NAMALWA (cell line): Measurements from ENCODE around the gene PLRG1.
A peak's percentile ranks its signal among the peaks of the same experiment; 100 is the strongest.
"Not testable (repeated sequence)": the region's sequence is repeated elsewhere in the genome, so short reads cannot be mapped to it uniquely, and the experiment has no call there.

Experiments used
- DNase-seq: peaks from one replicate; pipeline ENCODE4 v3.0.0-alpha.2; 2015; ENCODE audit warnings: low spot score

Gene PLRG1

DNA sequence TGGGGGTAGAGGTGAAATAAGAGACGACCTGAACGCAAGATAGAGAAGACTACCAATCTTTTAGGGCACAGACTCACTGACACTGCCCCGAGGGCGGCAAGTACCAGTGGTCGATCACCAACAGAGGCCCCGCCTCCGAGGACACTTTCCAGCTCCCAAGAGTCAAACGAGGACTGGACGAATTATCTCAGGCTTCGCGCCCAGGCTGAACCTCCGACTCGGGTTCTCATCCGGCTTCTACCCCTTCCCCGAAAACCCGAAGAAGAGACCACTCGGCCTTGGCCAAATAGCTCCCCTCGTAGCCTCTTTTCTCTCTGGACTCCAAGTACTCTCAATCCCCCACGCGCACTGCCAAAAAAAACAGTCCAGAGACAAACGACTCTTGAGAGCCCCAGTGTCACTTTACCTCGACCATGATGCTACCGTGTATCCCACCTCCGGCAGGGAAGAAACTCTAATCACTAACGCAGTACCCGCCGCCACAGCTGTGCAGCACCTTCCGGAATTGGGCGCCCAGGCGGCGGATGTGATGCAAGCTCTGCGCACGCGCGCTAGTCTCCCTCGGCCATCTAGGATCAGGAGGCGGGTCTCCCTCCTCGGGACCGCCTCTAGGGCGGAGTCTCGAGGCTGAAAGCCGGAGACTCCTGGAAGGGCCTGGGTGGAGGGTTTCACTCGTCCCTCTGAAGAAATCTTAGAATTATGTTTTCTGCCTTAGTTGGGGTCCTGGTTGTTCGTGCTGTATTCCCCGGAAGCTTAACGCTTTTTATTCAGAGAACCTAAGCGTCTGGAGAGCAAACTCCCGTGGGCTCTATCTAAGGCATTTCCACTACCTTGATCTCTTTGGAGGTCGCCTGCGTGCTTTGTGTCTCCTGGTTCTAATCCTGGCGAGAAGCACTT, at the start of gene PLRG1:
Gene PLRG1 (minus strand): TSS at position 507 of the 897 bp plus-strand sequence. CDS start 92 bp downstream, at position 415.
- DNase-seq, result peak; percentile 97

DNA sequence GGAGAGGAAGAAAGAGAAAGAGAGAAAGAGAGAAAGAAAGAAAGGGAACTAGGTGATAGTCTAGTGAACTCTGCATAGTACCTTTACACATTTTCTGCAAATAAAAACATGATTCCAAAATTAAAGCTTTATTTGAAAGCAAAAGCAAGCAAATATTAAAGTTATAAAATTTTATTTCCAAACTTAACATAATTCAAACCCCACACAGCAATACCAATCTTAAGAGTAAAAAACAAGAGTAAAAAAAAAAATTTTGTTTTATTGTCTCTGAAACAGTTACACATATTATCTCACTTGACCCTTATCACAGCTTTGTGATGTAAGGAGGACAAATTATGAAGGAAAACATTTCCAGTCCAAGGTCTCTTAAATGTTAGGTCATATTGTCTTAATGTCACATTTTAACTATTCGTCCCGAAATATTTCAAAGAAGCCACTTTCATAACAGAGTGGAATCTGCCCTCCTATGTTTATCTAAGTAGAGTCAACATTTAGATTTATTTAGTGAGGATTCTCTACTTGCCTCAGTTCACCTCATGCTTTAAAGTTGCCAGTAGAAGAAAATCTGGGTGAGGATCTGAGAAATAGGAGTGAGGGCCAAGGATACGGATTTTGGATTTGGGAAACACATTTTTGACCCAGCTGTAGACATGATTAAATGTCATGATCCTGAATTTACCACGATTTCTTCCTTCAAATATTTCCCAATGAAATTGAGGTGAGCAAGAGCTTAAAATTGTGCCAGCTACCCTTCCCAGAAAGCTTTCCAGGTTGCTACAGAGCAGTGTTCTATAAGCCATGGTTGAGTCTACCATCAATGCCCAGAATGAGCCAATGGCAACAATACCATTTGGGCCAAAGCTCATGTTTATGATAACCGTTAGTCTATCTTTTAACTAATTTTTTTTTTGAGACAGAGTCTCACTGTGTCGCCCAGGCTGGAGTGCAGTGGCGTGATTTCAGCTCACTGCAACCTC, 47.9 kb upstream of the PLRG1 start:
- DNase-seq, result no peak

DNA sequence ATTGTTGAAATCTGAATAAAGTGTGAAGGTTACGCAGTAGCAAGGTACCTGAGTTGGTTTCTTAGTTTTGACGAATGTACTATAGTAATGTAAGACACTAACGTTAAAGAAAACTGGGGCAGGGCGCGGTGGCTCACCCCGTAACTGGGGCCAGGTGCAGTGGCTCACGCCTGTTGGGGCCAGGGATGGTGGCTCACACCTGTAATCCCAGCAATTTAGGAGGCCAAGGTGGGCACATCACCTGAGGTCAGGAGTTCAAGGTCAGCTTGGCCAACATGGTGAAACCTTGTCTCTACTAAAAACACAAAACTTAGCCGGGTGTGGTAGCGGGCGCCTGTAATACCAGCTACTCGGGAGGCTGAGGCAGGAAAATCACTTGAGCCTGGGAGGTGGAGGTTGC, 47.1 kb upstream of the PLRG1 start:
- DNase-seq, result not testable (repeated sequence)

DNA sequence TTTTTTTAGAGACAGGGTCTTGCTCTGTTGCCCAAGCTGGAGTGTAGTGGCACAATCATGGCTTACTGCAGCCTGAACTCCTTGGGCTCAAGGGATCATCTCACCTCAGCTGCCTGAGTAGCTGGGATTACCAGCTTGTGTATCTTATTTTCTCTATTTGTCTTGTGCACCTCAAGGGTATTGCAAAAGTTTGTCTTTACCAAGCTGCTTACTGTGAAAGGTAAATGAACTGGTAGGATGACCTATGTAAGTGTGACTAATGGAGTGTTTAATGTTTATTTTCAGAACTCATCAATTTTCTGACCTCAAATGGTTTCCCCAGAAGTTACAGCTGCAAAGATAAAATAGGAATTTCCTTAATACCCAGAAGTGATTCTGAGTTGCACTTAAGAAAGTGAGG, 45.6 kb upstream of the PLRG1 start:
- DNase-seq, result no peak

DNA sequence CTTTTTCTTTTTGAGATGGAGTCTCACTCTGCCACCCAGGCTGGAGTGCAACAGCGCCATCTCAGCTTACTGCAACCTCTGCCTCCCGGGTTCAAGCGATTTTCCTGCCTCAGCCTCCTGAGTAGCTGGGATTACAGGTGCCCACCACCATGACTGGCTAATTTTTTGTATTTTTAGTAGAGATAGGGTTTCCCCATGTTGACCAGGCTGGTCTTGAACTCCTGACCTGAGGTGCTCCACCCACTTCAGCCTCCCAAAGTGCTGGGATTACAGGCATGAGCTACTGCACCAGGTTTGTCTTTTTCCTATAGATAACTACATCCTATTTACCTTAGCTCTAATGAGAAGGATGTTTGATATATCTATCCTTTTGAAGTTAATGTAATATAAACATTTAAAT, 44.1 kb upstream of the PLRG1 start:
- DNase-seq, result not testable (repeated sequence)

DNA sequence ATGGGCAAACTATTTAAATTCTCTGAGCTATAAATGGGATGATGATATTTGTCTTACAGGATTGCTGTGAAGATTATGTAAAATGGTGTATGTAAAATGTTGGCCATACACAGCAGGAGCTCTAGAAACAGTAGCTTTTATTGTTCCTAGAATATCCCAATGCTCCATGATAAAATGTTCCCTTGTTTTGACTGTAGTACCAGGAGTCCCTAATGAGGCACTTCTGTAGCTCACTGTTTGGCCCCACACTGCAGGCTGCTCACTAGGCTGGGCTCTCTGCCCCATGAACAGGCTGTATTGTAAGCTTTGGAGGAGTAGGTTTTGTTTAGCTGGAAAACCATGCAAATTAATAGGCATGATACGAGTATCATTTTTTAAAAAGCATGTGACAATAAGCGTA, 43.7 kb upstream of the PLRG1 start:
- DNase-seq, result no peak

DNA sequence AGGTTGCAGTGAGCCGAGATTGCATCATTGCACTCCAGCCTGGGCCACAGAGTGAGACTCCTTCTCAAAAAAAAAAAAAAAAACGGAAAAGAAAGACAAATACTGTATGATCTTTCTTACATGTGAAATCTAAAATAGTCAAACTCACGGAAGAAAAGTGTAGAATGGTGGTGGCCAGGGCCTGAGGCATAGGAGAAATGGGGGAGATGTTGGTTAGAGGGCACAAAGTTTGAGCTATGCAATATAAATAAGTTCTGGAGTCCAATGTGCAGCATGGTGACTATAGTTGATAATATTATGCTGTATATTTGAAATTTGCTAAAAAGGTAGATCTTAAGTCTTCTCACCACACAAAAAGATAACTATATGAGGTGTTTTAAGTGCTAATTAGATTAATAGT, 41.7 kb upstream of the PLRG1 start:
- no peak for DNase-seq

DNA sequence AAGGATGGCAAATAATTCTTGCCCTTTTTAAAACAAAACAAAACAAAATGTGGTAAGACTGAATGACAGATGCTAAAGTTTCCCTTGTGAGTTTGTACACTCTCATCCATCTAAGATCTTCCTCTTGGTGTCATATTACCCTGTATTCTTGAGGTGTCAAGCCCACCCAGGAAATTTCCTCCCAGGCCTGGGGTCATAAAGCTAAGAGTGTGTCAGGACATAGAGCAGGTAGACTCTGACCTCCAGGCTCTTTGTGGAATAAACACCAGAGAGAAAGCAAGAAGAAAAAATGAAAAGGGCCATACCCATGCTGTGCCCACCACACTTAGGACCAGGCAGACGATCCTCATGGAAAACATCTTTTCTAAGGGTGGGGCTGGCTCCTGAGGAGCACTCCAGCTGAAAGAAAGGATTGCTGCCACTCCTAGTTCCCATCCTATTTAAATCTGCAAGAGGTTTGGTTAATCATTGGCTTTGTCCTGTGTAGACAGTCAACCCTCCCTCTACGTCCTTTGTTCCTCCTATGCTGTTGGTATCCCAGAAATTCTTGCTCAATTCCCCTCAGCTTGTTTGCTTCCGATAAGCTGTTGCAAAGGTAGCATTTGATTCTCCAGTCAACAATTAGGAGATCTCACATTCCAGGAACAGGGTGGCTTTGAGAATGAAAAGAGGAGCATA, 40.3 kb upstream of the PLRG1 start, which contains the start of gene FGA:
Gene FGA (minus strand): TSS at position 414 of the 678 bp plus-strand sequence. CDS start 55 bp downstream, at position 359.
- no peak for DNase-seq

DNA sequence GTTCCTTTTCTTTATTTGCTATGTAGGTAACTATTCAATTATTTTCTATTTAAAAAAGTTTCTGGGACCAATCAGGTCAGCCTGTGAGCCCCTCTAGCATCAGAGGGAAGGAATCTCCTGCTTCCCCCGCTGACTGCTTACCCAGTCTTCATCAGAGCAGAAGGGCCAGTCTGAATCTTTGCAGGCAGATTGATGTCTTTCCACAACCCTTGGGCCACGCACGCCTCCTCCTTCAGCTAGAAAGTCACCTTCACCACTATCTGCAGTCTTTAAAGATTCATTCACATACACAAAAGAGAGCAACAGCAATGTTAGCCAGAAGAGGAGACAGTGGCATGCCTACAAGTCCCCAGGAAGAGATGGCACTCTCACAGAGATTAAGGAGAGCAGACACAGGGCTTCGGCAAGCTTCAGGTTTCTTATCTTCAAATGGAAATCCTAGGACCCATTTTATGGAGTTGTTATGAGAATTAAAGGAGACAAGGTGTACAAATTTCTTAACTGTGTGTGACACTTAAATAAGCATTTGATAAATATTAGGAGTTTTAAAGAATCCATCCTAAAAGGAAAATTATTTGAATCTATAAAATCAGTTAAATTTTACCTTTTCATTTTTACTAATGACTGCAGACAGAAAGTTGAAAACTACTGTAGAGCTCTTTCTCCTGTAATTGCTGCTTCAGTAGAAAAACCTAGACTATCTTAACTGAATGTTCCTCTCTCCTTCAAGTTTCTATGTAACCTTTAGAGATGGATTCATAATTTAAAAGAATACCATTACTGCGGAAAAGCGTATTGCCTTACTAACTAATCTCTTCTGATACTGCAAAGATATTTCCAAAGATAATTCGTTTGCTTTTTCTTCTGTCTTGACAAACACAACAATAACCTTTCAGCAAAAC, 39.3 kb upstream of the PLRG1 start:
- DNase-seq, result no peak

DNA sequence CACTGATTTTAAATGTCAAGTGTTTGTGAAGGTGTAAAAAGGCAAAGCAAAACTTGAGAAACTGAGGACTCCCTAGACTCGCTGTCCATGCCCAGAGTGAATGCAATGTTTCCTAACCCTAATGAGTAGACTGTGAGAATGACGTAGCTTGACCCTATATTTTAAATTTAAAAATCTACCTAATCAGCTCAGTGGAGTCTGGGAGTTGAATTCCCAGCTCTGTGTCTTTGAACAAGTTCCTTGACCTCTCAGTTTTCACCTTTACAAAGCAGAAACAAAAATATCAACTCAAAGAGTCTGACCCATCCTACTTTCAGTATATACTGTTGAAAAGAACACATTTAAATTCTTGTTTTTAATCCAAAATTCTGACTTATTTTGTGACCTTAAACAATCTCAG, 38.0 kb upstream of the PLRG1 start:
- no peak for DNase-seq

DNA sequence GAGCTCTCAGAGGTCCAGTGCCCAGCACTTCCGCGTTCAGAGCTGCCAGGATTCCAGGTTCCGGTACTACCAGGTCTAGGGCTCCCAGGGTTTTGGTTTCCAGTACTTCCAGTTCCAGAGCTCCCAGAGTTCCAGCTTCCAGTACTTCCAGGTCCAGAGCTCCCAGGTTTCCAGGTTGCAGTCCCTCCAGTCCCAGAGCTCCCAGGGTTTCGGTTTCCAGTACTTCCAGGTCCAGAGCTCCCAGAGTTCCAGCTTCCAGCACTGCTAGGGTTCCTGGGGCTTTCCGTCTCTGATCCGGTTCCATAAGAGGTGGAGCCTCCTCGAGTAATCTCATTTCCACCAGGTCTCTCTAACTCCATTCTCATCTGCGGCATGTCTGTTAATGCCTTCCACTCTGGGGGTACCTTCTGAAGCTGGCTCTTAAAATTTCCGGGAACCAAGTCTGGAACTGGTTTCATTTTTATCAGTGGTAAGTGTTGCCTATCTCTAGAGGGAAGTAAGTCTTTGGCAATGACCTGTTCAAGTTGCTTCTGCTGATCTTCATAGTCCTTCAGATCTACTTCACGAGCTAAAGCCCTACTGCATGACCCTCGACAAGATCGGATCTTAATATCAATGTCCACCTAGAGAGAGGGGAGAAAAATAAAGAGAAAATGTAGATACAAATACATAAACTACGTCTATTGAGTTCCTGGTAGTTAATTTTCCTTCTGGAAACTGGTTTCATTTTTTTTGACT, 36.3 kb upstream of the PLRG1 start:
- no peak for DNase-seq

DNA sequence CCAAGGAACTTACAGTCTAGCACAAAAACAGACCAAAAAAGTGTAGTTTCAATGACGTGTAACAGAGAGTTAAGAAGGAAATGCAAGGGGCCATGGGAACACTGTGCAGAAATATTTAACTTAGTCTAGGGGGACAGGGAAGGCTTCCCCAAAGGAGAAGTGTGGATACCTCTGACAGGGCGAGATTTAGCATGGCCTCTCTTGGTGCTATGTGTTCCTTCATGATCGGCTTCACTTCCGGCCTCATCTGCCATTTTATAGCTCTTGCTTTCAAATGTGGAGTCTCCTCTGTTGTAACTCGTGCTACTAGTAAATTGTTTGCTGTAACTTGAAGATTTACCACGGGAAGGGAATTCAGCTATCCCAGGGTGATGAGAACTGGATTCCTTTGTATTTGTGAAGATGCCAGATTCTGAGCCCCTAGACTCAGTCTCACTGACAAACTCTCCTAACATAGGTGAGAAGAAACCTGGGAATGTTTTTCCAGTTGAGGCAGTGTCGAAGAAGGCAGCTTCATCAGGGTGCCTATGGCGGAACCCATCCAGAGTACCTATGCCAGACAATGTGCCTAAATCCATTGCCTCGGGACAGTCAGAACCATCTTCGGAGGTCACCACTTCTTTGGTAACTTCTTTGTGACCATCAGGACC, 35.3 kb upstream of the PLRG1 start:
- no peak for DNase-seq

DNA sequence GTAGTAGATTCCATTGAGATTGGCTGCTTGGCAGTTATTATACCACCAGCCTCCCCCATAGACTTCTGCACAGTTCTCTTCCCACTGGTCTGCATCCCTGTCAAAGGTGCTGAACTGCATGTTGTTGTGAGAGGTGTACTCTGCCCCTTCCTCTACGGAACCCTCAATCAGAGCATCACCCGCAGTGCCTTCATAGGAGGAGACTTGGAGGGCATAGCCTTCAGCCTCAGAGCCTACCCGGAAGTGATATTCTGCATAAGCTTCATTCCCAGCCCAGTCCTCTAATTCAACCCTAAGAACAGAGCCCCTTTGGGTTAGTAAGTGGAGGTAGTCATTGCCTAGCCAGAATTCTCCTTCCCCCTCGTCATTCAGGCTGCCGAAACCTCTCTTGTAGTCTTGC, 34.1 kb upstream of the PLRG1 start:
- DNase-seq, result no peak

DNA sequence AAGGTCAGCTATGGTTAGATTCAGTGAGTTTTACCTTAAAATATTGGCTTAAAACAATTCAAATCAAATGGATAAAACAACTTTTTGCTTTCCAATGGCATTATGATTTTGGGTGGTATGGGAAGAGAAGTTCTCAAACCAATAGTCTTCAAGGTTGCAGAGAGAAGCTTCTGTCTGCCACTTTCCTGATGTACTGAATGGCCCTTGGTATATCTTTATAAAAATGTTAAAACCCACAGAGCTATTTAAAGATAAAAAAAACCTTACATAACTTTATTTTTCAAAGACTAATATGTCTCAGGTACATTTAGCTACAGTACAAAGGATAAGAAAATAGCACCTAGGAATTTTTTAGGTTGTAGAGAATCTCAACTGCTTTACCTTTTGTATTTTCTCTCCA, 33.5 kb upstream of the PLRG1 start:
- DNase-seq, result no peak

DNA sequence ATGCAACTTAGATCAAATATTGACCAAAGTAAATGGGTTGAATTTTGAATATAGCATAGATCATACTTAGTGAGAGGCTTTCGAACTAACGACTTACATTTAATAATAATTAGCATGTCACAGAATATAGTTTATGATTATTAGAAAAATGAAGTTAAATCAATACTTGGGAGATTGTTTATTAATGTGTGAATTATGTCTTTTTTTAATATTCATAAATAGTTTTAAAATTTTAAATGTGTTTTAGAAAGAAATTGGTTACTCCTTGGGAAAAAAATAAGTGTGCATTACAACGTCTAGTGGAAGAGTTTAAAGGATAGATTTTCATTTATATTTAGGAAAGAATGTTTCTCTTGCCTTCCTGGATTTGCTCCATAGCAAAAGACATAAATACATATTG, 33.0 kb upstream of the PLRG1 start:
- no peak for DNase-seq

DNA sequence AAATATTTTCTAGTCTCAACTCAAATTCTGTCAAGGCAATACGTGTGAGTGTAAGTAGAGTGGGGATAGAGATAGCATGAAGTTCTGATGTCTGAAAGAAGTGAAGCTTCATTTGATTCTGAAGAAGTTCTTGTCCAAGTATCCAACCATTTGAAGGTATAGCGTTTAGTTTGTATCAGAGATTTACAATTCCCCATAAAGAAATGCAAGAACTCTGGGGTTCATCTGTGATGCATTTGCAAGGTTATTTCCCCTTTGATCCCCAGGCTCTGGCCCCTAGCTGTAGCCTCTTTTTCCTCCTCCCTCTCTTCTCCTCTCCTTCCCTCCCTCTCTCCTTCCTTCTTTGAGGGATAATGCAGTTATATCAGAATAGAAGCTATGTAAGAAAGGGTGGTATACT, 32.5 kb upstream of the PLRG1 start:
- DNase-seq, result no peak

DNA sequence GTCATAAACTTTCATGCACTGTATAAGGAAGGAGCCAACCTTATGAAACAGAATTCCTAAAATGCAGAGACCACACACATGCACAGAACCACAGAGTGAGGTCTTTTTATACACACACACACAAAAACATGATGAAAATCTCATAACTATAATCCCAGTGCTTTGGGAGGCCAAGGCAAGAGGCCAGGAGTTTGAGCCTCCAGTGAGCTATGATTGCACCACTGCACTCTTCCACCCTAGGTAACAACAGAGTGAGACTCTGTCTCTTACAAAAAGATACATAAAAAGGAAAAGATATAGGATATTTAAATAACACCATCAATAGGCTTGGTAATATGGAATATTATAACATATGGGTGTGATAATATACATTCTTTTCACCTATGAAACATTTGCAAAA, 29.7 kb upstream of the PLRG1 start:
- no peak for DNase-seq

DNA sequence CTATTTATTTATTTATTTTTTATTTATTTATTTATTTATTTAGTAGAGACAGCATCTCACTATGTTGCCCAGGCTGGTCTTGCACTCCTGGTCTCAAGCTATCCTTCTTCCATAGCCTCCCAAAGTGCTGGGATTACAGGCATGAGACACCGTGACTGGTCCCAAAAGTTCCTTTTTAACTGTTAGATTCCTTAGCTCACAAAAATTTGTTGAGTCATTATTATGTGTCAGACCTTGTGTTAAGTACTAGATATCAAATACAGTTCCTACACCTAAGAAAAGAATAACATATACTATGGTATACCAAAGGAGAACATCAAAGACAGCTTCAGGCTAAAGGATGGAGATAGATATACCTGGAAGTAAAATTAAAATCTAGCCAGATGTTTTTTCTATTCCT, 28.7 kb upstream of the PLRG1 start:
- DNase-seq, result no peak

DNA sequence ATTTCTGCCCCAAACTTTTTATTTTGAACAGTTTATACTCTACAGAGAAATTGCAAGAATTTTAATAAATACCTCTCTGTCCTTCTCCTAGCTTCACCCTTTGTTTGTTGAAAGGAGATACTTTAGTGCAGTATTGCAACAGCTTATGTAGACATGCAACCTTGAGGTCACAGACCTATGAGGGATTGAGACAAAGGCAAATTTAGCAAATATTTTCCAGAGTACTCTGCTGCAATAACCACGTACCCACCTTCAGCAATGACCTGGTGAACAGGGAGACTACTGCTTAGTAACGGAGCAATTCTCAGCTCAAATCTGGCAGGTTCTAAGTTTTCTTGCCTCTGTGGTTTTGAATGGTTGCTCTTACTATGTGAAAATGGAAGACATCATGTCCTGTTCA, 27.1 kb upstream of the PLRG1 start:
- no peak for DNase-seq

DNA sequence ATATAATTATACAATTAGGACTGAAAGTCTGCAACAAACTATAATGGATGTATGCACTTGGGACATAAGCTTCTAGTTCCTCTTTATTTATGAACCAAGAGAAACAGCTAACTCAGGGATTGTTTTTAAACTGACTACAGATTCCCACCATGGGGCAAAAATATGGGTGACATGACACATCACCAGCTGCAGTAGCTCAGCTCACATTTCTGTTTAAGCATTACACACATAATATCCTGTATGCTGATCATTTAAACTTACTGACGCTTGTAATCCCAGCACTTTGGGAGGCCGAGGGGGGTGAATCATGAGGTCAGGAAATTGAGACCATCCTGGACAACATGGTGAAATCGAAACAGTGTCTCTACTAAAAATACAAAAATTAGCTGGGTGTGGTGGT, 24.1 kb upstream of the PLRG1 start:
- no peak for DNase-seq
